ENCODE measurements around the gene ZC3H12D. TPM values are rescaled to one million over a fixed set of nuclear protein-coding genes. Genes with fewer than 3 reads are reported as not detected.

Gene ZC3H12D
- total RNA-seq, 1 experiment from 2014 or later, result not detected

GRCh38 chr6:149440735-149441671 lies 43.8 kb downstream of the ZC3H12D start:
- TF ChIP-seq EZH2 (IDR thresholded peaks at IDR 0.05; ENCODE audit: low read length, unreplicated experiment), result no peak
- no peak for TF ChIP-seq EZH2phosphoT487 (IDR thresholded peaks at IDR 0.05; ENCODE audit: borderline replicate concordance, low read length)
- no peak for TF ChIP-seq CTCF (conservative IDR thresholded peaks at IDR 0.05; ENCODE audit: low read depth, low read length)
- H3K9me3 ChIP-seq (ENCODE audit: low read length), result no peaks in the 10 kb centered on the region
- intact Hi-C loops (cut with micrococcal nuclease), result no loop called here
- no peaks in the 10 kb centered on the region for H3K9me2 ChIP-seq (replicated peaks; ENCODE audit: low read length)
- H2AFZ ChIP-seq (ENCODE audit: low read length), result peak overlapping the region; percentile 56
- H3K27me3 ChIP-seq (ENCODE audit: low read length), result no peaks in the 10 kb centered on the region
- H3K4me3 ChIP-seq (ENCODE audit: low read length), result no peak overlapping the region
- H3K9ac ChIP-seq (ENCODE audit: low read length), result no peak overlapping the region
- H3K4me2 ChIP-seq (ENCODE audit: low read length), result no peak overlapping the region
- H3K79me2 ChIP-seq (ENCODE audit: low read length), result no peaks in the 10 kb centered on the region
- H3K27ac ChIP-seq (ENCODE audit: low read length), result no peak overlapping the region
- ATAC-seq (peak; percentile 84), DNase-seq (peak; percentile 29)
- no peaks in the 10 kb centered on the region for H3F3A ChIP-seq (ENCODE audit: low read length, unreplicated experiment)
- CTCF ChIA-PET, result interaction anchor here (0.6 kb wide), 1 partner anchor 67 kb away, joined by 3 read pairs; no protein-coding TSS in a partner anchor
- no peaks in the 10 kb centered on the region for H3K36me3 ChIP-seq (ENCODE audit: low read depth, low read length)
- H4K20me1 ChIP-seq (ENCODE audit: low read length), result no peaks in the 10 kb centered on the region
- POLR2A ChIA-PET (ENCODE audit: unreplicated experiment), result interaction anchor here (0.6 kb wide), 1 partner anchor 14 kb away, joined by 5 read pairs; no protein-coding TSS in a partner anchor
- H3K4me1 ChIP-seq (ENCODE audit: insufficient read depth, low read length), result peaks cover 14% of the 10 kb centered on the region; the same call in 1 of the 2 replicates
- no TSS peak for BruUV-seq (replicated peaks)

GRCh38 chr6:149439626-149440025 lies 45.2 kb downstream of the ZC3H12D start:
- Histone ChIP-seq H4K20me1 (ENCODE audit: low read length) (no peaks in the 10 kb centered on the region), H3K27me3 (ENCODE audit: low read length) (no peaks in the 10 kb centered on the region), H3K4me2 (ENCODE audit: low read length) (no peak overlapping the region), H3K9ac (ENCODE audit: low read length) (no peak overlapping the region), H3F3A (ENCODE audit: low read length, unreplicated experiment) (no peaks in the 10 kb centered on the region), H3K79me2 (ENCODE audit: low read length) (no peaks in the 10 kb centered on the region), H3K36me3 (ENCODE audit: low read depth, low read length) (no peaks in the 10 kb centered on the region), H2AFZ (ENCODE audit: low read length) (no peak overlapping the region), H3K4me1 (ENCODE audit: insufficient read depth, low read length) (peaks cover 14% of the 10 kb centered on the region; the same call in 1 of the 2 replicates), H3K4me3 (ENCODE audit: low read length) (no peak overlapping the region), H3K9me3 (ENCODE audit: low read length) (no peaks in the 10 kb centered on the region), H3K9me2 (replicated peaks; ENCODE audit: low read length) (no peaks in the 10 kb centered on the region), H3K27ac (ENCODE audit: low read length) (no peak overlapping the region)
- BruUV-seq (replicated peaks), result no TSS peak
- POLR2A ChIA-PET (ENCODE audit: unreplicated experiment), result no interaction called here
- ATAC-seq (no peak), DNase-seq (no peak)
- CTCF ChIA-PET, result no interaction called here
- TF ChIP-seq CTCF (conservative IDR thresholded peaks at IDR 0.05; ENCODE audit: low read depth, low read length) (no peak), EZH2phosphoT487 (IDR thresholded peaks at IDR 0.05; ENCODE audit: borderline replicate concordance, low read length) (no peak), EZH2 (IDR thresholded peaks at IDR 0.05; ENCODE audit: low read length, unreplicated experiment) (no peak)
- intact Hi-C loops (cut with micrococcal nuclease), result no loop called here

- no peak for DNase-seq
- Histone ChIP-seq H2AFZ (ENCODE audit: low read length) (no peak overlapping the region), H3K27me3 (ENCODE audit: low read length) (no peaks in the 10 kb centered on the region), H3K9me2 (replicated peaks; ENCODE audit: low read length) (no peaks in the 10 kb centered on the region), H3K36me3 (ENCODE audit: low read depth, low read length) (no peaks in the 10 kb centered on the region), H3K79me2 (ENCODE audit: low read length) (no peaks in the 10 kb centered on the region), H3K27ac (ENCODE audit: low read length) (no peak overlapping the region), H3K4me3 (ENCODE audit: low read length) (no peak overlapping the region), H3K4me1 (ENCODE audit: insufficient read depth, low read length) (peaks cover 14% of the 10 kb centered on the region; the same call in 1 of the 2 replicates), H3K4me2 (ENCODE audit: low read length) (no peak overlapping the region), H4K20me1 (ENCODE audit: low read length) (no peaks in the 10 kb centered on the region), H3K9me3 (ENCODE audit: low read length) (no peaks in the 10 kb centered on the region), H3F3A (ENCODE audit: low read length, unreplicated experiment) (no peaks in the 10 kb centered on the region), H3K9ac (ENCODE audit: low read length) (no peak overlapping the region)
- BruUV-seq (replicated peaks), result no TSS peak
- CTCF ChIA-PET, result no interaction called here
- no peak for ATAC-seq
- POLR2A ChIA-PET (ENCODE audit: unreplicated experiment), result interaction anchor here (0.6 kb wide), 1 partner anchor 87 kb away, joined by 4 read pairs; no protein-coding TSS in a partner anchor
- TF ChIP-seq CTCF (conservative IDR thresholded peaks at IDR 0.05; ENCODE audit: low read depth, low read length), result no peak
- TF ChIP-seq EZH2 (IDR thresholded peaks at IDR 0.05; ENCODE audit: low read length, unreplicated experiment), result no peak
- no peak for TF ChIP-seq EZH2phosphoT487 (IDR thresholded peaks at IDR 0.05; ENCODE audit: borderline replicate concordance, low read length)
- intact Hi-C loops (cut with micrococcal nuclease), result no loop called here
Measured at GRCh38 chr6:149438855-149439254, 46.0 kb downstream of the ZC3H12D start.

Data from PC-3 (cell line).